Erythroblast (primary cell): ENCODE data around the gene KIAA0513.

Experiments
- GATA1 ChIP-seq: IDR thresholded peaks from 2 replicates; pipeline ENCODE4 v1.6.1; 2011; ENCODE audit warnings: low read depth, mild to moderate bottlenecking, control low read depth, low read length, moderate library complexity
- POLR2A ChIP-seq: IDR thresholded peaks from 2 replicates; pipeline ENCODE4 v1.6.1; 2011; ENCODE audit warnings: mild to moderate bottlenecking, low read length

- TF ChIP-seq POLR2A (no peak), GATA1 (no peak)
Measured at GRCh38 chr16:85117418-85117817, 89.8 kb downstream of the KIAA0513 start.
